HG02610 (cell line): ENCODE results near the gene PRKAR1B.

ENCODE experiments used
- ATAC-seq: cut with Tn5 transposase; IDR thresholded peaks from one replicate; pipeline ENCODE4 v1.9.1; 2021; ENCODE audit warnings: mild to moderate bottlenecking, moderate library complexity; ENCODE audit not compliant: unreplicated experiment

Gene PRKAR1B

GRCh38 chr7:727104-727805, at the start of gene PRKAR1B:
Gene PRKAR1B (minus strand): TSS chr7:727281. CDS start chr7:711505, 15,776 bp downstream.
- peak; percentile 48 for ATAC-seq

DNA sequence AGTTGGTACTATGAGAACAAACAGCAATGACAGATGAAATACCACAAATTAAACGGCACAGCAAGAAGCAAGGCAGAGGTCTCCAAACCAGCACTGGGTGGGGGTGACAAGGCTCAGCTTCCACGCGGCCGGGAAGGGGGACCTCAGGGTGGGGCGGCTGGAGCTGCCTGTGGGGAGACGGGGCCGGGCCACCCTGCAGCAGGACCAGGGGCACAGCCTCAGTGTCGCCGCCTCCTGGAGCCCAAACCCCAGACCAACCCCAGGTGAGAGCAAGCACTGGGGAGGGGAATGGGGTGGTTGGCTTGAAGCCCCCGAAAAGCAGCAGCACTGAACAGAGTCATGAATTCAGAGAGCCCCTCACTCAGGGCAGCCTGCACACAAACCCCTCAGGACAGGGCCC, 49.3 kb upstream of the PRKAR1B start:
- no peak for ATAC-seq

DNA sequence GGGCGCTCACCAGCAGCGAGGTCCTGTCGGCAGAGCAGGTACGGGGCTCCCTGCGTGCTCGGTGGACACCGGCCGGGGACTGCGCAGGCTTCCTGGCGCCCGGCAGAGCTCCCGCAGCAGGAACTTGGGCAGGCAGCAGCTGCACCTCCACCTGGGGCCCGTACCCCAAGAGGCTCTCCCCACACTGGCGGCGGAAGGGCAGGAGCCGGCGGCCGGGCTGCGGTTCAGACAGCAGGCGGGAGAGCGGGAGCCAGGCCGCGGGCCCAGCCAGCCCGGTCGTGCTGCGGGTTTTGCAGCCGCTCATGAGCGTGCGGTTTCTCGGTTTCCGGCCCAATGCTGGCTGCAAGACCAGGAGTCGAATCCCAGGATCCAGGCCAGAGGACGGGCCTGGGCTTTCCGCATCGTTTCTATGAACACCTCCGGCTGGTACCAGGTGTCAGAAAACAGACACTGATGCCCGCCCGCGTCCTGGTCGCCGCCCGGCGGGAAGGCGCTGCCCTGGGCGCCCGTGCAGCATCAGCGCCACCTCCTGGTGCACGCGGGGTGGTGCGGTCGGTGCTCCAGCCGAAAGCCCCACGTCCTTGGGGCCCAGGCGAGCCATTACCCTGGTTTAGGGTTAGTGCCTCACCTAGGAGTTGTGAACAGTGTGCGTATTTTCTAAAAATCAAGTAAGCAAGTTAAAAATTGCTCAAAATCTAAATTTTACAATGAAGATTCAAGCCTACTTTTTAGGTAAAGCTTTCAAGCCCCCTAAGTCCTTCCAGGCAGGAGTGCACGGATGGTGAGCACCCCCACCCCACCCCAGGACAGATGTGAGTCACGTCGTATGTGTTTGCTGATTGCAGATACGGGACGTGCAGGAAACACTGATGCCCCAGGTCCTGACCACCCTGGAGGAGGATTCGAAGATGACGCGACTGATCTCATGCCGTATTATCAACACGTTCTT, 47.4 kb upstream of the PRKAR1B start:
- ATAC-seq: no peak

- ATAC-seq: no peak
Measured at GRCh38 chr7:773622-773915, 46.5 kb upstream of the PRKAR1B start.

DNA sequence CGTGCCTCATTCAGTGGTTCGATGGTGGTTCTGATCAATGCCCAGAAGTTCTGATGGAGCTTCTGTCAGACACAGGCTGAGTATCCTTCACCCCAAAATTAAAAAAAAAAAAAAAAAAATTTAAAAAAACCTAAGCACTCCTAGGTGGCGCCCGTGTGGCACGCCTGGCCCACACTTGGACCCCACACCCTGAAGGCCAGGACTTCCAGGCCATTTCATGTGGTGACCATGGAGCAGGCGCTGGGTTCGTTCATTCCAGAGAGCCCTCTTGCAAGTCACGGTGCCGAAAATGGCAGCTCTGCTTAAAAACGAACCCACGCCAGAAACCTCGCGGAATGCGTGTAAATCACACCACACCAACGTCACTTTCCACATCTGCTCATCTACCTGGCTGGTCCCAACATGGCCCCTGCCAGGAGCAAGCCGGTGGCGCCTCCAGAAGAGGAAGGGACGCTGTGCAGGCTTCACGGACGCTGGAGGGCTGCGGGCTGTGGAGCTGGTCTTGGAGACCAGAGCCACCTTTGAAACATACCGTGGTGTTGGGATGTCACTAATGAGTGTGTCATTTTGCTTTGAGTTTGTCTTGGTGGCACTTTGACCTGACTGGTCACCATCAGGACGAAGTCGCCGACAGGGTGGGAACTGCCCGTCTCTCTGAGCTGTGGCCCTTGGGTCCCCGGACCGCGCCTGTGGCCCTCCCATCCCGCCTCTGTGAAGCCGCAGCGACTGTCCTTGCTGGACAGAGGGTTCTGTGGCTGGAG, 46.0 kb upstream of the PRKAR1B start:
- no peak for ATAC-seq

GRCh38 chr7:772392-772791, 45.3 kb upstream of the PRKAR1B start:
- ATAC-seq: no peak

GRCh38 chr7:772005-772294, 44.9 kb upstream of the PRKAR1B start:
- ATAC-seq: no peak

GRCh38 chr7:771234-772004, 44.3 kb upstream of the PRKAR1B start:
- no peak for ATAC-seq

DNA sequence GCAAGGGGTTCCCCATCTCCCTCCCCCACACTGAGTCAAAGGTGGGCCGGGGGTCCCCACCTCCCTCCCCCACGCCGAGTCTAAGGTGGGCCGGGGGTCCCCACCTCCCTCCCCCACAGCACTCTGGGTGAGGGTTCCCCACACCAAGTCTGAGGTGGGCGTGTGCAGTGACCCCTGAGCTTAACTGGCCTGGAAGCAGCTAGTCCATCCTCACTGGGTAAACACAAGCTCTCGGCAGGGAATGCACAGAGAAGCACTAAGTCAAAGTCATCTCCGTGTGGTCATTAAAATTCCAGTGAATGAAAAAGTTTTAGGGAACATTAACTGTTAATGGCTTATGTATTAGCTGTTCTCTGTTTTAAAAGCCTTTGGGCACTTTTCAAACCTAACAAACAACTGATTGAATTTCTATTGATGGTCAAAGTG, 43.7 kb upstream of the PRKAR1B start:
- no peak for ATAC-seq

- ATAC-seq: no peak
Measured at GRCh38 chr7:770336-770735, 43.3 kb upstream of the PRKAR1B start.

DNA sequence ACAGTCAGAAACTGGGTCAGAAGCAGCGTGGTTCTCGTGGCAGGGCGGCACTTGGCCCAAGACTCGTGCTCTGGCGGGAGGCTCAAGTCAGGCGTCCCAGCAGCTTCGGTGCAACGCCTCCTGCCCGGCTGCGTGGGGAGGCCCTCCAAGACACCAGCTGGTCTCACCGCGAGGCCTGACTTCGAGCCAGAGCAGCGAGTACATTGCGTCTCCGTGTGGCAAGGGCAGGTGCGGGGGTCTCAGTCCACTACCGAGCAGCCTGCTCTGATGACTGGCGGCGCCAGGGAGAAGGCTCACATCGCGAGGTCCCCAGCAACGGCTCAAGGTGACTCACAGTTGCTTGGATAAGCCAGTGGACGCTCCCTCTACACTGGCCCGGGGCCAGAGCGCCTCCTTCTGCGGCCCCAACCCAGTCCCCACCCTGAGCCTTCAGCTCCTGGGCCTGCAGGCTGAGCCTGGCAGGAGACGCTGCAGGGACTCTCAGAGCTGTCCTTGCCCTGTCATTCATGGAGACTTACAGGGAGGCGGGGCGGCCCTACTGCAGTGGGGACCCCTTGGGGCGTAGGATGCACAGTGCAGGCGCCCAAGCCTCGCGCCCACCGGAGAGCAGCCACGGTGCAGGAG, 41.9 kb upstream of the PRKAR1B start:
- no peak for ATAC-seq

GRCh38 chr7:767941-768731, 41.1 kb upstream of the PRKAR1B start:
- no peak for ATAC-seq

- ATAC-seq: no peak
Measured at GRCh38 chr7:767580-767940, 40.5 kb upstream of the PRKAR1B start.

- no peak for ATAC-seq
Measured at GRCh38 chr7:765383-765782, 38.3 kb upstream of the PRKAR1B start.

- ATAC-seq: no peak
Measured at GRCh38 chr7:763762-764161, 36.7 kb upstream of the PRKAR1B start.

DNA sequence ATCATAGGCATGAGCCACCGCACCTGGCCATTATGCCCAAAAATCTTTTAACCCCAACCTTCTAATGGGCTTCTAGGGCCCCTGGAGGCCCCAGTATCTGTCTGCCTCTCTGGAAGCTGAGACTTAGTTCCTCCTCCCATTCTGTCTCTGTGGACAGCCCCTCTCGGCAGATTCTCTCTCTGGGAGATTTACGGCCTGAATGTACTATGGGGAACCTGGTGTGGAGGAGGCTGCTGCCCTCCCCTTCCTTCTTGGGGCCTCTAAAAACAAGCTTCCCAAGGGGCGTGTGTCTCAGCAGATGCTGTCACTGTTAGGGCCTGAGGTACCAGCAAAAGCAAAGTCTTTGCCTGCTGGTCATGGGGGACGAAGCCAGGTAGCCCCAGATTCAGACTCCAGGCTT, 35.8 kb upstream of the PRKAR1B start:
- no peak for ATAC-seq

GRCh38 chr7:761631-762030, 34.5 kb upstream of the PRKAR1B start:
- no peak for ATAC-seq

- no peak for ATAC-seq
Measured at GRCh38 chr7:761101-761500, 34.0 kb upstream of the PRKAR1B start.

DNA sequence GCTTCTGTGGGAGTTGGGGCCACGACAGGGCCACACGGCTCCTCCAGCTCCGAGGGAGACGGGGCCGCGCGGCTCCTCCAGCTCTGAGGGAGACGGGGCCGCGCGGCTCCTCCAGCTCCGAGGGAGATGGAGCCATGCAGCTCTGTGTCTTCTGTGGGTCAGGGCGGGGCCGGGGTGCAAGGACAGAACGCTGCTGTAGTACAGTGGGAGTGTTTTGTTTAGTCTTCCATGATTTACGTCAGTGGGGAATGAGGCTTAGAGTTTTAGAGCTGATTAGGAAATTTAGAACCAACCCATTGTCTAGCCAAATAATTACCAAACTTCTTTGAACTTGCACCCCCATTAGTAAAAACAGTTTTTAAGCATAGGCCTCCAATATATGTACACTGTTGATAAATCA, 32.9 kb upstream of the PRKAR1B start:
- ATAC-seq: no peak

- ATAC-seq: no peak
Measured at GRCh38 chr7:759569-759968, 32.5 kb upstream of the PRKAR1B start.
